Bronchial epithelial cell (primary cell): ENCODE measurements around the gene CDX2. TPM values are rescaled to one million over a fixed set of nuclear protein-coding genes. Genes with fewer than 3 reads are reported as not detected.

ENCODE experiments used
- DNase-seq: peaks from one replicate; pipeline ENCODE4 v3.0.0-alpha.2; 2010; ENCODE audit warnings: low read depth
- FAIRE-seq: peaks from 2 replicates; lab custom pipeline; 2011; peaks lifted over from hg19 to GRCh38; lab: Jason Lieb, UNC
- H3K27me3 ChIP-seq: 2 replicates; pipeline ENCODE4 v1.5.1; 2011; ENCODE audit warnings: low read length; ENCODE audit not compliant: control insufficient read depth, insufficient read depth
- H3K36me3 ChIP-seq: 2 replicates; pipeline ENCODE4 v1.5.1; 2011; ENCODE audit warnings: low read length; ENCODE audit not compliant: control insufficient read depth, insufficient read depth
- H3K4me3 ChIP-seq: 2 replicates; pipeline ENCODE4 v1.5.1; 2011; ENCODE audit warnings: mild to moderate bottlenecking, low read depth, low read length, control low read depth
- CTCF ChIP-seq: IDR thresholded peaks from 2 replicates; pipeline ENCODE4 v1.5.1; 2011; ENCODE audit warnings: mild to moderate bottlenecking, moderate library complexity, low read length, control low read depth, inconsistent platforms; ENCODE audit not compliant: insufficient read depth, severe bottlenecking
- total RNA-seq: library from RNA; depleted of rRNA; stranded (reverse); fragments of >200 nt; gene quantifications from 2 replicates; pipeline ENCODE4 v1.2.1, GENCODE V29; 2014

The CDX2 gene
- total RNA-seq, 1 donor from 2014 or later, result not detected

GRCh38 chr13:27926644-27927434 is 42.3 kb downstream of the CDX2 start:
- Histone ChIP-seq H3K4me3 (no peak overlapping the region), H3K27me3 (peaks cover 63% of the 10 kb centered on the region), H3K36me3 (no peaks in the 10 kb centered on the region)
- no peak for FAIRE-seq
- DNase-seq, result no peak
- TF ChIP-seq CTCF, result no peak

GRCh38 chr13:27925220-27925991 is 43.7 kb downstream of the CDX2 start:
- H3K27me3 ChIP-seq, result peaks cover 76% of the 10 kb centered on the region

GRCh38 chr13:27924529-27925141 is 44.5 kb downstream of the CDX2 start:
- TF ChIP-seq CTCF, result no peak
- DNase-seq, result no peak
- no peak overlapping the region for H3K4me3 ChIP-seq
- H3K36me3 ChIP-seq, result no peaks in the 10 kb centered on the region
- peaks cover 77% of the 10 kb centered on the region for H3K27me3 ChIP-seq
- no peak for FAIRE-seq

More at GRCh38 chr13:27925220-27925991, 43.7 kb downstream of the CDX2 start:
- FAIRE-seq (no peak), DNase-seq (no peak)
- Histone ChIP-seq H3K4me3 (no peak overlapping the region), H3K36me3 (no peaks in the 10 kb centered on the region)
- no peak for TF ChIP-seq CTCF

GRCh38 chr13:27923794-27924528 is 45.2 kb downstream of the CDX2 start:
- H3K36me3 ChIP-seq, result no peaks in the 10 kb centered on the region
- FAIRE-seq (no peak), DNase-seq (no peak)
- H3K4me3 ChIP-seq, result no peak overlapping the region
- peaks cover 76% of the 10 kb centered on the region for H3K27me3 ChIP-seq
- no peak for TF ChIP-seq CTCF

- no peak for FAIRE-seq
- DNase-seq, result no peak
- no peaks in the 10 kb centered on the region for H3K36me3 ChIP-seq
- no peak overlapping the region for H3K4me3 ChIP-seq
- H3K27me3 ChIP-seq, result peaks cover 75% of the 10 kb centered on the region
- no peak for TF ChIP-seq CTCF
Observed at GRCh38 chr13:27922883-27923612, 46.1 kb downstream of the CDX2 start.
